OCI-LY1 (cell line): Measurements from ENCODE around the gene BBS9.

Experiments
- H2AFZ ChIP-seq: fragments of 200-600 bp; sonication (generic), shearing (Covaris generic); 2 replicates; pipeline ENCODE4 v1.6.0; 2014; ENCODE audit warnings: antibody characterized with exemption, mild to moderate bottlenecking, low read length
- H3F3A ChIP-seq: fragments of 200-600 bp; sonication (generic), shearing (Covaris generic); 2 replicates; pipeline ENCODE4 v1.6.0; 2014; ENCODE audit warnings: mild to moderate bottlenecking, antibody characterized with exemption, low read length, moderate library complexity; ENCODE audit not compliant: insufficient read depth
- H3K27ac ChIP-seq: fragments of 200-600 bp; sonication (generic); 2 replicates; pipeline ENCODE4 v1.5.1; 2014; ENCODE audit warnings: low read length, mixed run types, mild to moderate bottlenecking, low read depth; ENCODE audit not compliant: poor library complexity, severe bottlenecking
- H3K27me3 ChIP-seq: fragments of 200-600 bp; sonication (generic); 2 replicates; pipeline ENCODE4 v1.6.0; 2014; ENCODE audit warnings: antibody characterized with exemption, mild to moderate bottlenecking, low read length, moderate library complexity; ENCODE audit not compliant: insufficient read depth
- H3K36me3 ChIP-seq: fragments of 200-600 bp; sonication (generic); 2 replicates; pipeline ENCODE4 v1.6.1; 2014; ENCODE audit warnings: mild to moderate bottlenecking, antibody characterized with exemption, low read length, moderate library complexity, mixed read lengths; ENCODE audit not compliant: insufficient read depth
- H3K4me1 ChIP-seq: fragments of 200-600 bp; sonication (generic); 2 replicates; pipeline ENCODE4 v1.5.1; 2014; ENCODE audit warnings: mild to moderate bottlenecking, low read length, moderate library complexity; ENCODE audit not compliant: insufficient read depth, severe bottlenecking
- H3K4me2 ChIP-seq: fragments of 200-600 bp; sonication (generic), shearing (Covaris generic); 2 replicates; pipeline ENCODE4 v1.6.1; 2014; ENCODE audit warnings: low read length
- H3K4me3 ChIP-seq: fragments of 200-600 bp; sonication (generic); 2 replicates; pipeline ENCODE4 v1.5.1; 2014; ENCODE audit warnings: low read length, low read depth, mild to moderate bottlenecking, mixed read lengths; ENCODE audit not compliant: poor library complexity, severe bottlenecking
- H3K79me2 ChIP-seq: fragments of 200-600 bp; shearing (Covaris generic); 2 replicates; pipeline ENCODE4 v1.6.1; 2016; ENCODE audit warnings: mixed run types, low read length, mixed read lengths; ENCODE audit not compliant: insufficient read depth
- H3K9ac ChIP-seq: fragments of 200-600 bp; sonication (generic), shearing (Covaris generic); 2 replicates; pipeline ENCODE4 v1.6.1; 2014; ENCODE audit warnings: mild to moderate bottlenecking, low read length, mixed read lengths
- H3K9me2 ChIP-seq: fragments of 200-600 bp; sonication (generic), shearing (Covaris generic); 2 replicates; pipeline ENCODE4 v1.6.1; 2014; ENCODE audit warnings: low read depth, mild to moderate bottlenecking, low read length, mixed read lengths
- H3K9me3 ChIP-seq: fragments of 200-600 bp; shearing (Covaris generic); 2 replicates; pipeline ENCODE4 v1.6.1; 2014; ENCODE audit warnings: low read length, mixed read lengths
- H4K20me1 ChIP-seq: fragments of 200-600 bp; sonication (generic), shearing (Covaris generic); 2 replicates; pipeline ENCODE4 v1.6.0; 2016; ENCODE audit warnings: mild to moderate bottlenecking, low read length; ENCODE audit not compliant: insufficient read depth
- EZH2 ChIP-seq: fragments of 200-600 bp; sonication (generic), shearing (Covaris generic); IDR thresholded peaks from 2 replicates; pipeline ENCODE4 v1.8.0; 2017; ENCODE audit warnings: borderline replicate concordance, mixed run types, mild to moderate bottlenecking, antibody characterized with exemption, low read length, moderate library complexity, mixed read lengths
- TF ChIP-seq, protein P1 (sequence below): fragments of 200-600 bp; sonication (generic), shearing (Covaris generic); IDR thresholded peaks from 2 replicates; pipeline ENCODE4 v1.5.1; 2017; ENCODE audit warnings: mild to moderate bottlenecking, antibody characterized with exemption, low read length, moderate library complexity, mixed read lengths

The BBS9 gene

DNA sequence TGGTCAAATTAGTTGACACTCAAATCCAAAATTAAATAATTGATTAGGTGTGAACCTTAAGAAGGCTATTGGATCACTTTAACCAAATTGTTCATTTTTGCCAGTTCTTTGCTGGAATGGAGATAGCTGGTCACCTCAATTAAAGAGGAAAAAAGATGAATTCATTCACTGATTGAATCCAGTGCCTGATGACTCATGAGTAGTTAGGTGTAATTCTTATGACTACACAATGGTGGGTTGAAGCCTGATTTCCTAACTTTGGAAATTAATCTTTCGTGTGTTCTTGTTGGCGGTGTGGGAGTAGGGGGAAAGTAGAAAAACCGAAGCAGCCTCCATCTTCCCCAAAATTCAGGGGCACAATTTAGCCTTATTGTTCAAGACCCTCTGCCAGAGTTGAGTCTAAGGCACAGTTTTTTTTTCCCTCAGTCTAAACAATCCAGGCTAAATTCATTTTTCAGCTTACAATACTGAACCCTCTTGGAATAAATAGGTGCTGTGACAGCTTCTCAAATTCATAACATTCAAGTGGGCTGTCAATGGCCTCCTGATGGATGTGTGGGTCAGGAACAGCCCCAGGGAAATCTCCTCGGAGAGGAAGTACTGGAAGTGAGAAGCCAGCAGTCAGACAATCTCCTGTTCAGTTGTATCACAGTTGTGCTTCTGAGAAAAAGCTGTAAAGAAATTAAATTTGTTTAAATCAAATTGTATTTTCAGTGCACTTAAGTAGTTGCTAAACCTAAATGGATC lies 356.6 kb downstream of the BBS9 start:
- no peak overlapping the region for H3K9ac ChIP-seq
- no peaks in the 10 kb centered on the region for H3F3A ChIP-seq
- no peaks in the 10 kb centered on the region for H3K36me3 ChIP-seq
- no peaks in the 10 kb centered on the region for H3K9me2 ChIP-seq
- H3K4me2 ChIP-seq, result no peak overlapping the region
- H3K79me2 ChIP-seq, result no peaks in the 10 kb centered on the region
- H3K4me3 ChIP-seq, result no peak overlapping the region
- no peak overlapping the region for H2AFZ ChIP-seq
- no peaks in the 10 kb centered on the region for H3K4me1 ChIP-seq
- no peaks in the 10 kb centered on the region for H3K9me3 ChIP-seq
- no peak overlapping the region for H3K27ac ChIP-seq
- H4K20me1 ChIP-seq, result no peaks in the 10 kb centered on the region
- TF ChIP-seq, protein P1, sequence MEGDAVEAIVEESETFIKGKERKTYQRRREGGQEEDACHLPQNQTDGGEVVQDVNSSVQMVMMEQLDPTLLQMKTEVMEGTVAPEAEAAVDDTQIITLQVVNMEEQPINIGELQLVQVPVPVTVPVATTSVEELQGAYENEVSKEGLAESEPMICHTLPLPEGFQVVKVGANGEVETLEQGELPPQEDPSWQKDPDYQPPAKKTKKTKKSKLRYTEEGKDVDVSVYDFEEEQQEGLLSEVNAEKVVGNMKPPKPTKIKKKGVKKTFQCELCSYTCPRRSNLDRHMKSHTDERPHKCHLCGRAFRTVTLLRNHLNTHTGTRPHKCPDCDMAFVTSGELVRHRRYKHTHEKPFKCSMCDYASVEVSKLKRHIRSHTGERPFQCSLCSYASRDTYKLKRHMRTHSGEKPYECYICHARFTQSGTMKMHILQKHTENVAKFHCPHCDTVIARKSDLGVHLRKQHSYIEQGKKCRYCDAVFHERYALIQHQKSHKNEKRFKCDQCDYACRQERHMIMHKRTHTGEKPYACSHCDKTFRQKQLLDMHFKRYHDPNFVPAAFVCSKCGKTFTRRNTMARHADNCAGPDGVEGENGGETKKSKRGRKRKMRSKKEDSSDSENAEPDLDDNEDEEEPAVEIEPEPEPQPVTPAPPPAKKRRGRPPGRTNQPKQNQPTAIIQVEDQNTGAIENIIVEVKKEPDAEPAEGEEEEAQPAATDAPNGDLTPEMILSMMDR, result no peak
- TF ChIP-seq EZH2, result no peak
- H3K27me3 ChIP-seq, result no peaks in the 10 kb centered on the region

DNA sequence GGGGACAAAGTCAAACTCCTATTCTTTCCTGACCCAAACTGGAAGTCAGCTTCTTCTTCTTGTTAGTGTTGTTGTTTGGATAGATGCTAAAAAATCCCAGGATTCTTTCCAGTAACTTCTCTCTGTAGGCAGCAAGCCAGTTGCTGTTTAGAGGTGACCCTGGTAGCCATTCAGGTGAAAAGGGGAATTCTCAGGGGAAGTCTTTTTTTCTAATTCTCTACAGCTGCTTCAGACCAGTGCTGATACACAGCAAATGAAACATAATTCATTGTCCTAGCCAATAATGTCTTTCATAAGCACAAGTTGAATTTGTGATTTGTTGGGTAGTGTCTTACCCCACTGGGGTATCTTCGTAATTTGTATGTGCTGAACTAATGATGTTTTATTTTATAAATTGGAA lies 357.3 kb downstream of the BBS9 start:
- Histone ChIP-seq H3K4me3 (no peak overlapping the region), H3K4me2 (no peak overlapping the region), H3K9me3 (no peaks in the 10 kb centered on the region), H3K27ac (no peak overlapping the region), H4K20me1 (no peaks in the 10 kb centered on the region), H3K9me2 (no peaks in the 10 kb centered on the region), H3K79me2 (no peaks in the 10 kb centered on the region), H3K36me3 (no peaks in the 10 kb centered on the region), H2AFZ (no peak overlapping the region), H3K9ac (no peak overlapping the region), H3K4me1 (no peaks in the 10 kb centered on the region), H3F3A (no peaks in the 10 kb centered on the region), H3K27me3 (no peaks in the 10 kb centered on the region)
- TF ChIP-seq EZH2, result no peak
- TF ChIP-seq, protein P1, result no peak

DNA sequence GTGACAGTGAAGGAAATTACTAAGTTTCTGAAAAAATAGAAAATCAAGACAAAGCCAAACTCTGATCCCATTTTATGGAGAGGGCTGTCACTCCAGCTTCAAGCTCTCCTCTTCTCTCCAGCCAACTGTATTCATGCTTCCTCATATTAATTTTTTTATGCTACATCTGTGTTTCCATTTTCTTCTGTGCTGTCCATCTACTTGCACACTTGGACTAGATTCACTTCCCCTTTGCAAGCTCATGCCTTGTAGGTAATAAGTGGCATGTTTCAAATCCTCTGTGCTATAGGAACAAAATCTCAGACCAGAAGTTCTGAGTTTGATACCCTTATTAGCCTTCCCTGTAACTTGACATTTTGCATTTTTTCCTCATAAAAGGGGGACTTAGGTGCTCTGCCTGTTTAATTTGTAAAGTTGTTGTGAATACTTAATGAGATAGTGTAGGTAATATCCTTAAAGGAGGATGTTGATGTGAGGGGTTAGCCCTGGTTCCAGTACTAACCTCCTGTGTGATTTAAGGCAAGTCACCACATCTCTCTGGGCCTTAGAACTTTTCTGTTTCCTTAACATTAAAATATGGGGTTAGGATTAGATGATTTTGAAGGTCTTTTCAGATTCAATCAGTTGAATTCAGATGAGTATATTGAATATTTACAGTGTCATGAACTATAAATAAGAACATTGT lies 358.8 kb downstream of the BBS9 start:
- Histone ChIP-seq H3K27me3 (no peaks in the 10 kb centered on the region; the same call in 1 of the 2 replicates), H3F3A (no peaks in the 10 kb centered on the region), H4K20me1 (no peaks in the 10 kb centered on the region), H2AFZ (no peak overlapping the region), H3K36me3 (no peaks in the 10 kb centered on the region), H3K27ac (no peak overlapping the region), H3K4me2 (no peak overlapping the region), H3K4me3 (no peak overlapping the region), H3K9ac (no peak overlapping the region), H3K9me3 (no peaks in the 10 kb centered on the region), H3K79me2 (no peaks in the 10 kb centered on the region), H3K4me1 (no peaks in the 10 kb centered on the region), H3K9me2 (no peaks in the 10 kb centered on the region)
- TF ChIP-seq, protein P1, result no peak
- no peak for TF ChIP-seq EZH2
